H9 (cell line): Measurements from ENCODE around the gene APOL5. TPM values are rescaled to one million over a fixed set of nuclear protein-coding genes. Genes with fewer than 3 reads are reported as not detected.

ENCODE experiments used
- DNase-seq: peaks from one replicate; pipeline ENCODE4 v3.0.0-alpha.2; 2017
- H2AFZ ChIP-seq: one replicate; pipeline ENCODE4 v1.6.1; 2013; ENCODE audit warnings: mild to moderate bottlenecking, low read length, control low read depth, moderate library complexity
- H2AK5ac ChIP-seq: 2 replicates; pipeline ENCODE4 v1.6.1; 2013; ENCODE audit warnings: low read length, control low read depth, mixed read lengths; ENCODE audit not compliant: insufficient read length
- H2BK120ac ChIP-seq: one replicate; pipeline ENCODE4 v1.6.1; 2013; ENCODE audit warnings: low read depth, mild to moderate bottlenecking, low read length, control low read depth, inconsistent platforms; ENCODE audit not compliant: poor library complexity, severe bottlenecking
- H2BK12ac ChIP-seq: 2 replicates; pipeline ENCODE4 v1.6.1; 2013; ENCODE audit warnings: low read length, control low read depth, mixed read lengths, low read depth; ENCODE audit not compliant: insufficient read length
- H2BK15ac ChIP-seq: 2 replicates; pipeline ENCODE4 v1.6.1; 2013; ENCODE audit warnings: low read depth, low read length, control low read depth
- H2BK20ac ChIP-seq: one replicate; pipeline ENCODE4 v1.6.1; 2013; ENCODE audit warnings: low read depth, mild to moderate bottlenecking, low read length, control low read depth, inconsistent platforms; ENCODE audit not compliant: poor library complexity, severe bottlenecking
- H2BK5ac ChIP-seq: 2 replicates; pipeline ENCODE4 v1.6.1; 2013; ENCODE audit warnings: low read length, control low read depth, mixed read lengths; ENCODE audit not compliant: insufficient read length
- H3K14ac ChIP-seq: 2 replicates; pipeline ENCODE4 v1.6.1; 2013; ENCODE audit warnings: low read length, control low read depth; ENCODE audit not compliant: insufficient read depth
- H3K18ac ChIP-seq: 2 replicates; pipeline ENCODE4 v1.6.1; 2013; ENCODE audit warnings: low read depth, mild to moderate bottlenecking, mixed read lengths, low read length, control low read depth; ENCODE audit not compliant: insufficient read length
- H3K23ac ChIP-seq: 2 replicates; pipeline ENCODE4 v1.6.1; 2013; ENCODE audit warnings: low read length, control low read depth, mixed read lengths, low read depth; ENCODE audit not compliant: insufficient read length
- H3K23me2 ChIP-seq: 2 replicates; pipeline ENCODE4 v1.6.1; 2013; ENCODE audit warnings: low read depth, mild to moderate bottlenecking, mixed read lengths, low read length, control low read depth; ENCODE audit not compliant: insufficient read length, poor library complexity, severe bottlenecking
- H3K27ac ChIP-seq: 2 replicates; pipeline ENCODE4 v1.5.1; 2013; ENCODE audit warnings: low read length, control low read depth, mixed read lengths, low read depth; ENCODE audit not compliant: insufficient read length
- H3K27me3 ChIP-seq: 2 replicates; pipeline ENCODE4 v1.6.1; 2013; ENCODE audit warnings: low read length, control low read depth, inconsistent platforms; ENCODE audit not compliant: insufficient read depth
- H3K4ac ChIP-seq: 2 replicates; pipeline ENCODE4 v1.6.1; 2013; ENCODE audit warnings: low read depth, mild to moderate bottlenecking, control low read depth, inconsistent platforms, low read length, moderate library complexity
- H3K4me1 ChIP-seq: 2 replicates; pipeline ENCODE4 v1.6.1; 2013; ENCODE audit warnings: low read length, control low read depth, inconsistent platforms; ENCODE audit not compliant: insufficient read depth
- H3K4me2 ChIP-seq: 2 replicates; pipeline ENCODE4 v1.6.1; 2013; ENCODE audit warnings: low read length, control low read depth, mixed read lengths; ENCODE audit not compliant: insufficient read length, insufficient read depth
- H3K56ac ChIP-seq: 2 replicates; pipeline ENCODE4 v1.6.1; 2013; ENCODE audit warnings: low read depth, mild to moderate bottlenecking, mixed read lengths, low read length, control low read depth; ENCODE audit not compliant: insufficient read length
- H3K79me1 ChIP-seq: 2 replicates; pipeline ENCODE4 v1.6.1; 2013; ENCODE audit warnings: low read depth, mild to moderate bottlenecking, moderate library complexity, low read length, control low read depth, inconsistent platforms; ENCODE audit not compliant: insufficient read depth, poor library complexity, severe bottlenecking
- H3K79me2 ChIP-seq: 2 replicates; pipeline ENCODE4 v1.6.1; 2013; ENCODE audit warnings: low read length, control low read depth, inconsistent platforms; ENCODE audit not compliant: insufficient read depth
- H3K9ac ChIP-seq: 2 replicates; pipeline ENCODE4 v1.6.1; 2013; ENCODE audit warnings: low read length, control low read depth, mixed read lengths; ENCODE audit not compliant: insufficient read length; ENCODE audit errors: extremely low read depth
- H3K9me3 ChIP-seq: one replicate; pipeline ENCODE4 v1.6.1; 2013; ENCODE audit warnings: low read depth, low read length, inconsistent platforms; ENCODE audit not compliant: control insufficient read depth
- H3T11ph ChIP-seq: one replicate; pipeline ENCODE4 v1.6.1; 2013; ENCODE audit warnings: mild to moderate bottlenecking, low read length, control low read depth, inconsistent platforms
- H4K20me1 ChIP-seq: one replicate; pipeline ENCODE4 v1.6.1; 2013; ENCODE audit not compliant: control insufficient read depth, insufficient read length, insufficient read depth
- H4K5ac ChIP-seq: 2 replicates; pipeline ENCODE4 v1.6.1; 2013; ENCODE audit warnings: low read depth, mild to moderate bottlenecking, mixed read lengths, low read length, control low read depth; ENCODE audit not compliant: insufficient read length
- H4K8ac ChIP-seq: replicated peaks from 2 replicates; pipeline ENCODE4 v1.6.1; 2013; ENCODE audit warnings: low read length, control low read depth, mixed read lengths, low read depth; ENCODE audit not compliant: insufficient read length
- H4K91ac ChIP-seq: 2 replicates; pipeline ENCODE4 v1.6.1; 2013; ENCODE audit warnings: low read depth, mild to moderate bottlenecking, moderate library complexity, mixed read lengths, low read length, control low read depth; ENCODE audit not compliant: insufficient read length
- H3K27ac Mint-ChIP-seq, 3 experiments: 2 replicates in 2 of 3; 3 replicates in 1 of 3; pipeline ENCODE4 v1.8.0; 2020 to 2021; ENCODE audit warnings: mixed read lengths in 3 of 3, mild to moderate bottlenecking in 1 of 3, moderate library complexity in 1 of 3
- H3K27me3 Mint-ChIP-seq: 2 replicates; pipeline ENCODE4 v1.8.0; 2021; ENCODE audit warnings: low read depth, mild to moderate bottlenecking, moderate library complexity, mixed read lengths
- H3K36me3 Mint-ChIP-seq, 3 experiments: 2 replicates in 2 of 3; 3 replicates in 1 of 3; pipeline ENCODE4 v1.8.0; 2020 to 2021; ENCODE audit warnings: low read depth in 3 of 3, mixed read lengths in 3 of 3; ENCODE audit not compliant: insufficient read depth in 1 of 3
- H3K4me1 Mint-ChIP-seq, 2 experiments: 2 replicates each; pipeline ENCODE4 v1.8.0; 2020; ENCODE audit warnings: mixed read lengths in 2 of 2
- H3K4me3 Mint-ChIP-seq, 2 experiments: 2 replicates in 1 of 2; 3 replicates in 1 of 2; pipeline ENCODE4 v1.8.0; 2020 to 2021; ENCODE audit warnings: mild to moderate bottlenecking in 2 of 2, mixed read lengths in 2 of 2, moderate library complexity in 1 of 2
- H3K9me3 Mint-ChIP-seq, 2 experiments: 2 replicates in 1 of 2; 3 replicates in 1 of 2; pipeline ENCODE4 v1.8.0; 2020; ENCODE audit warnings: mild to moderate bottlenecking in 2 of 2, mixed read lengths in 2 of 2, moderate library complexity in 1 of 2
- CTCF ChIP-seq: fragments of 200-600 bp; sonication (generic); conservative IDR thresholded peaks from 3 replicates; pipeline ENCODE4 v1.8.0; 2021; ENCODE audit warnings: antibody characterized with exemption, mild to moderate bottlenecking
- WGBS: extraction: QIAGEN DNeasy Blood & Tissue Kit; methylation state at CpG from one replicate; pipeline ENCODE4 v1.1.7; 2013; ENCODE audit warnings: missing lambda C conversion rate, low lambda C conversion rate, mixed read lengths; ENCODE audit not compliant: insufficient read length; ENCODE audit errors: extremely low coverage; 5-methylcytosine and 5-hydroxymethylcytosine counted together
- total RNA-seq: library from RNA; stranded (reverse); gene quantifications from 2 replicates; pipeline ENCODE4 v1.2.1, GENCODE V29; 2021

APOL5 gene
- total RNA-seq, 1 experiment from 2014 or later, result not detected

GRCh38 chr22:35721960-35722359, 4.3 kb downstream of the APOL5 start:
- Mint-ChIP-seq H3K27ac (no peak overlapping the region), H3K4me3 (no peak overlapping the region), H3K27me3 (no peaks in the 10 kb centered on the region), H3K4me1 (no peaks in the 10 kb centered on the region), H3K9me3 (no peaks in the 10 kb centered on the region; a peak in 2 of 5 replicates), H3K36me3 (no peaks in the 10 kb centered on the region)
- Histone ChIP-seq H3K9me3 (no peaks in the 10 kb centered on the region), H3K79me1 (no peaks in the 10 kb centered on the region), H3K23me2 (no peaks in the 10 kb centered on the region), H3K79me2 (no peaks in the 10 kb centered on the region), H2BK120ac (no peak overlapping the region), H2BK5ac (no peak overlapping the region), H2BK20ac (no peak overlapping the region), H4K91ac (no peak overlapping the region), H3K4me2 (no peak overlapping the region), H2AK5ac (no peak overlapping the region), H3K4me1 (no peaks in the 10 kb centered on the region), H2BK12ac (no peak overlapping the region), H2AFZ (no peak overlapping the region), H3K4ac (no peak overlapping the region), H3T11ph (no peak overlapping the region), H3K9ac (no peak overlapping the region), H3K27me3 (no peaks in the 10 kb centered on the region), H4K8ac (no peak overlapping the region), H4K20me1 (no peaks in the 10 kb centered on the region), H3K14ac (no peak overlapping the region), H2BK15ac (no peak overlapping the region), H3K27ac (no peak overlapping the region), H3K23ac (no peak overlapping the region), H3K18ac (no peak overlapping the region), H4K5ac (no peak overlapping the region), H3K56ac (no peak overlapping the region)
- no peak for DNase-seq
- no CpG with 5 or more reads among the region's 4 CpGs for WGBS
- no peak for TF ChIP-seq CTCF
